PC-3 (cell line): ENCODE results near the gene RANBP2. TPM values are rescaled to one million over a fixed set of nuclear protein-coding genes. Genes with fewer than 3 reads are reported as not detected.

Experiments
- ATAC-seq: fragments of 200-7000 bp; cut with Tn5 transposase; 2 replicates; pipeline ENCODE4 v1.9.1; 2020; ENCODE audit warnings: mild to moderate bottlenecking, moderate library complexity
- BruUV-seq: library from RNA; stranded (reverse); fragments of 400-500 nt; replicated peaks from 2 replicates; lab custom pipeline; 2021; lab: Mats Ljungman, UMichigan
- CTCF ChIA-PET: fragments of 300-600 bp; sonication (Branson Sonifier 250); formaldehyde crosslinking; loops from one replicate; lab custom pipeline; 2022; ENCODE audit warnings: antibody characterized with exemption; lab: Charles Lee
- POLR2A ChIA-PET: fragments of 300-600 bp; sonication (Branson Sonifier 250); formaldehyde crosslinking; loops from one replicate; lab custom pipeline; 2022; ENCODE audit warnings: antibody characterized with exemption; ENCODE audit not compliant: unreplicated experiment; lab: Charles Lee
- DNase-seq: peaks from one replicate; pipeline ENCODE4 v3.0.0-alpha.2; 2015
- H2AFZ ChIP-seq: fragments of 300-600 bp; sonication (generic); 2 replicates; pipeline ENCODE4 v1.6.0; 2016; ENCODE audit warnings: antibody characterized with exemption, low read length
- H3F3A ChIP-seq: fragments of 300-600 bp; sonication (generic); one replicate; pipeline ENCODE4 v1.6.0; 2017; ENCODE audit warnings: antibody characterized with exemption, low read length, control low read depth, mild to moderate bottlenecking; ENCODE audit not compliant: unreplicated experiment
- H3K27ac ChIP-seq: fragments of 300-600 bp; sonication (generic); 2 replicates; pipeline ENCODE4 v1.5.1; 2016; ENCODE audit warnings: mild to moderate bottlenecking, low read length
- H3K27me3 ChIP-seq: fragments of 300-600 bp; sonication (generic); 2 replicates; pipeline ENCODE4 v1.6.1; 2016; ENCODE audit warnings: low read length, mixed read lengths
- H3K36me3 ChIP-seq: fragments of 300-600 bp; sonication (generic); 2 replicates; pipeline ENCODE4 v1.6.1; 2016; ENCODE audit warnings: low read depth, mixed run types, low read length, mixed read lengths
- H3K4me1 ChIP-seq: fragments of 300-600 bp; sonication (generic); 2 replicates; pipeline ENCODE4 v1.5.1; 2016; ENCODE audit warnings: low read length; ENCODE audit not compliant: insufficient read depth
- H3K4me2 ChIP-seq: fragments of 300-600 bp; sonication (generic); 2 replicates; pipeline ENCODE4 v1.6.0; 2016; ENCODE audit warnings: low read length
- H3K4me3 ChIP-seq: fragments of 300-600 bp; sonication (generic); 2 replicates; pipeline ENCODE4 v1.5.1; 2016; ENCODE audit warnings: mild to moderate bottlenecking, low read length, mixed read lengths
- H3K79me2 ChIP-seq: fragments of 300-600 bp; sonication (generic); 2 replicates; pipeline ENCODE4 v1.6.1; 2017; ENCODE audit warnings: low read length, mixed read lengths
- H3K9ac ChIP-seq: fragments of 300-600 bp; sonication (generic); 2 replicates; pipeline ENCODE4 v1.6.0; 2016; ENCODE audit warnings: mild to moderate bottlenecking, low read length
- H3K9me2 ChIP-seq: fragments of 300-600 bp; sonication (generic); replicated peaks from 2 replicates; pipeline ENCODE4 v1.6.1; 2016; ENCODE audit warnings: mixed run types, low read length, mixed read lengths
- H3K9me3 ChIP-seq: fragments of 300-600 bp; sonication (generic); 2 replicates; pipeline ENCODE4 v1.6.1; 2016; ENCODE audit warnings: low read length, mixed read lengths
- H4K20me1 ChIP-seq: fragments of 300-600 bp; sonication (generic); 2 replicates; pipeline ENCODE4 v1.6.1; 2016; ENCODE audit warnings: low read length, mixed read lengths
- EZH2 ChIP-seq: fragments of 300-600 bp; sonication (generic); IDR thresholded peaks from one replicate; pipeline ENCODE4 v1.6.1; 2017; ENCODE audit warnings: antibody characterized with exemption, mild to moderate bottlenecking, low read length; ENCODE audit not compliant: unreplicated experiment
- EZH2phosphoT487 ChIP-seq: fragments of 300-600 bp; sonication (generic); IDR thresholded peaks from 2 replicates; pipeline ENCODE4 v1.6.1; 2018; ENCODE audit warnings: mild to moderate bottlenecking, antibody characterized with exemption, low read length, borderline replicate concordance
- intact Hi-C: fragments of 100-400 bp; cut with micrococcal nuclease; formaldehyde crosslinking; loops from 2 replicates; pipeline ENCODE4 v1.9.0; 2023
- total RNA-seq: library from RNA; depleted of rRNA; stranded (reverse); fragments of >200 nt; gene quantifications from 2 replicates; pipeline ENCODE4 v1.2.3, GENCODE V29; 2014
- TF ChIP-seq, protein P1 (sequence below): fragments of 300-600 bp; sonication (generic); conservative IDR thresholded peaks from 2 replicates; pipeline ENCODE4 v1.5.1; 2017; ENCODE audit warnings: antibody characterized with exemption, low read depth, mild to moderate bottlenecking, low read length

The RANBP2 gene
- total RNA-seq, 1 experiment from 2014 or later: 42.2 TPM

DNA sequence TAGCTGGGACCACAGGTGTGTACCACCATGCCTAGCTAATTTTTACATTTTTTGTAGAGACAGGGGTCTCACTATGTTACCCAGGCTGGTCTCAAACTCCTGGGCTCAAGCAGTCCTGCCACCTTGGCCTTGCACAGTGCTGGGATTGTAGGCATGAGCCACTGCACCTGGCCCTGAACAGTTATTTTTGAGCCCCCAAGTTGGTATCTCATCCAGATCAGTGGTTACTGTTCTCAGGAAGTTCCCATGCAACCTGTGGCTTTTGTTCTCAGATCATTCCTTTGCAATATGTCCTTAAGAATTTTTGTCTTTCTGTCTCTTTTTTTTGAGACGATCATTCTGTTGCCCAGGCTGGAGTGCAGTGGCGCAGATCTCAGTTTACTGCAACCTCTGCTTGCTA lies 59.6 kb downstream of the RANBP2 start:
- intact Hi-C loops: no loop called here

DNA sequence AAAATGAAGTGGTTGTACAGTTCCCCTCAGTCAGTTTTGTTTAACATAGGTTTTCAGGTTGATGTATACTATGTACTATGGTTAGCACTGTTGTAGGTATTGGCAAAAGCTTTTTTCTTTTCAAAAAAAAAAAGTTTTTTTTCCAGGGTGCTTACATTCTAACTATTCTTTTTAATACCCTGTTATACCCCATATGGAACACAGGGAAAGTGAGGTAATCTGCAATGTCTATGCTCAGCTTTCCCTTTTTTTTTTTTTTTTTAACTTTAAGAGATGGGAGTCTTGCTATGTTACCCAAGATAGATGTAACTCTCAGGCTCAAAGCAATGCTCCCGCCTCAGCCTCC lies 66.7 kb downstream of the RANBP2 start:
- Histone ChIP-seq H4K20me1 (no peaks in the 10 kb centered on the region), H3K36me3 (peaks cover 25% of the 10 kb centered on the region), H3K4me3 (peak overlapping the region; percentile 76), H3K27me3 (no peaks in the 10 kb centered on the region), H3K9me3 (no peaks in the 10 kb centered on the region), H3K4me2 (peak overlapping the region; percentile 88), H3F3A (no peaks in the 10 kb centered on the region), H3K79me2 (peaks cover 19% of the 10 kb centered on the region), H3K27ac (peak overlapping the region; percentile 50), H3K9ac (peak overlapping the region; percentile 84), H3K9me2 (no peaks in the 10 kb centered on the region), H2AFZ (peak overlapping the region; percentile 86), H3K4me1 (peaks cover 3% of the 10 kb centered on the region; the same call in 1 of the 2 replicates)
- intact Hi-C loops: no loop called here
- no peak for TF ChIP-seq EZH2phosphoT487
- BruUV-seq: no TSS peak
- ATAC-seq (no peak; the same call in 1 of the 2 replicates), DNase-seq (peak; percentile 3)
- ChIA-PET POLR2A (interaction anchor here (0.6 kb wide), 1 partner anchor 286 kb away, joined by 10 read pairs; no protein-coding TSS in a partner anchor), CTCF (no interaction called here)

More for the DNA sequence above, 59.6 kb downstream of the RANBP2 start:
- Histone ChIP-seq H2AFZ (no peak overlapping the region), H3K79me2 (no peaks in the 10 kb centered on the region), H3K9ac (no peak overlapping the region), H3K9me2 (no peaks in the 10 kb centered on the region), H3K4me1 (no peaks in the 10 kb centered on the region), H3K27ac (no peak overlapping the region), H3K9me3 (no peaks in the 10 kb centered on the region), H3K36me3 (peaks cover 74% of the 10 kb centered on the region), H4K20me1 (no peaks in the 10 kb centered on the region), H3K4me3 (no peak overlapping the region), H3F3A (no peaks in the 10 kb centered on the region), H3K4me2 (no peak overlapping the region), H3K27me3 (no peaks in the 10 kb centered on the region)
- ChIA-PET POLR2A (no interaction called here), CTCF (no interaction called here)
- TF ChIP-seq EZH2 (no peak), EZH2phosphoT487 (no peak)
- TF ChIP-seq, protein P1, sequence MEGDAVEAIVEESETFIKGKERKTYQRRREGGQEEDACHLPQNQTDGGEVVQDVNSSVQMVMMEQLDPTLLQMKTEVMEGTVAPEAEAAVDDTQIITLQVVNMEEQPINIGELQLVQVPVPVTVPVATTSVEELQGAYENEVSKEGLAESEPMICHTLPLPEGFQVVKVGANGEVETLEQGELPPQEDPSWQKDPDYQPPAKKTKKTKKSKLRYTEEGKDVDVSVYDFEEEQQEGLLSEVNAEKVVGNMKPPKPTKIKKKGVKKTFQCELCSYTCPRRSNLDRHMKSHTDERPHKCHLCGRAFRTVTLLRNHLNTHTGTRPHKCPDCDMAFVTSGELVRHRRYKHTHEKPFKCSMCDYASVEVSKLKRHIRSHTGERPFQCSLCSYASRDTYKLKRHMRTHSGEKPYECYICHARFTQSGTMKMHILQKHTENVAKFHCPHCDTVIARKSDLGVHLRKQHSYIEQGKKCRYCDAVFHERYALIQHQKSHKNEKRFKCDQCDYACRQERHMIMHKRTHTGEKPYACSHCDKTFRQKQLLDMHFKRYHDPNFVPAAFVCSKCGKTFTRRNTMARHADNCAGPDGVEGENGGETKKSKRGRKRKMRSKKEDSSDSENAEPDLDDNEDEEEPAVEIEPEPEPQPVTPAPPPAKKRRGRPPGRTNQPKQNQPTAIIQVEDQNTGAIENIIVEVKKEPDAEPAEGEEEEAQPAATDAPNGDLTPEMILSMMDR: no peak
- DNase-seq: no peak
- no peak for ATAC-seq
- no TSS peak for BruUV-seq

DNA sequence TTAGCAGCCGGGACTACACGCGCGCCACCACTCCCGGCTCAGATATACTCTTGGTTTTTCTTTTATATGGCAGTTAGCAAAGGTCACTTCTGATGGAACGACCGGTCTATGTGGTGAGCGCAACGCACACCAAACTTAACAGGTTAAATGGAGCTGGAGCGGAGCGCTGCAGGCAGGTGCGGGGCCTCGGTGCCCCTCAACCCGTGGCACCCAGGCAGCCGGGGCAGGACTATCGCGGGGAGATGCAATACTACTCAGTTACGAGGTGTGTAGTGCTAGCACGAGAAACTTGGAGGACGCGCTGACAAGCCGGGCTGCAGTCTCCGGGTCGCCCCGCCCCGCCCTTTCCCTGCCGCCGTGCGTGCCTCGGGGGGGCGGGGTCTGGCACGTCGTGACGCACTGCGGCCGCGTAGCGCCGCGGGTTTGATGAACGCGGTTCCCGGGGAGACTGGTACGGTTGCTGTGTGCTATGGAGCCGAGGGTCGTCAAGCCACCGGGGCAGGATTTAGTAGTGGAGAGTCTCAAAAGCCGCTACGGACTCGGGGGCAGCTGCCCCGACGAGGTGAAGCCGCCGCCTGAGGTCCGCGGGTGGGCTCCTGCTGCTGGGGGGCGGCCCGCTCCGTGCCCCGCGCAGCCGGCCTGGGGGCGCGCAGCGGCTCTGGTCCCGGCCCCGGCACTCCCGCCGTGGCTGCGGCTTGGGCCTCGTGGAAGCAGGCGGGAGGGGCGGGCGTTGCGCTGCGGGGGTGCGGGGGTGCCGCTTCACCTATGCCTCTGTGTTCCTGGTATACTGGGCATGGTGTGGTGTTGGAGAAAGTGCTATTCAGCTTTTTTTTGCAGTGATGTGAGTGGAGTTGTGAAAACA lies 67.3 kb downstream of the RANBP2 start, which contains the start of gene CCDC138:
TSS of gene CCDC138 (plus strand) at position 418 of the 862 bp plus-strand sequence. CDS start at position 470, 52 bp downstream.
- no TSS peak for BruUV-seq
- DNase-seq (peak; percentile 95), ATAC-seq (peak; percentile 93)
- Histone ChIP-seq H3K27ac (peak within 1 kb of the TSS; percentile 50), H3K9me2 (no peaks in the 10 kb centered on the region), H3K79me2 (peaks cover 19% of the 10 kb centered on the region), H3F3A (no peaks in the 10 kb centered on the region), H3K4me3 (peak within 1 kb of the TSS; percentile 76), H2AFZ (peak within 1 kb of the TSS; percentile 86), H3K4me1 (peaks cover 3% of the 10 kb centered on the region; the same call in 1 of the 2 replicates), H3K9me3 (no peaks in the 10 kb centered on the region), H3K4me2 (peak within 1 kb of the TSS; percentile 88), H3K27me3 (no peaks in the 10 kb centered on the region), H3K36me3 (peaks cover 24% of the 10 kb centered on the region), H4K20me1 (no peaks in the 10 kb centered on the region), H3K9ac (peak within 1 kb of the TSS; percentile 84)
- TF ChIP-seq EZH2 (no peak), EZH2phosphoT487 (no peak)
- TF ChIP-seq, protein P1: no peak
- ChIA-PET POLR2A (interaction anchor here (0.6 kb wide), 2 partner anchors 287 to 405 kb away, joined by 6 to 10 read pairs; no protein-coding TSS in a partner anchor), CTCF (no interaction called here)
- intact Hi-C loops: no loop called here
